MM.1S (cell line): ENCODE results near the gene FAH.

Experiments
- DNase-seq: peaks from one replicate; pipeline ENCODE4 v3.0.0-alpha.2; 2015
- H2AFZ ChIP-seq: fragments of 300-600 bp; sonication (generic); 2 replicates; pipeline ENCODE4 v1.6.0; 2016; ENCODE audit warnings: antibody characterized with exemption, low read length
- H3F3A ChIP-seq: fragments of 300-600 bp; sonication (generic); 2 replicates; pipeline ENCODE4 v1.6.1; 2016; ENCODE audit warnings: mild to moderate bottlenecking, antibody characterized with exemption, low read length, moderate library complexity, mixed read lengths; ENCODE audit not compliant: insufficient read depth
- H3K27ac ChIP-seq: fragments of 300-600 bp; sonication (generic); 2 replicates; pipeline ENCODE4 v1.5.1; 2016; ENCODE audit warnings: mild to moderate bottlenecking, low read length
- H3K27me3 ChIP-seq: fragments of 300-600 bp; sonication (generic); replicated peaks from 2 replicates; pipeline ENCODE4 v1.6.0; 2016; ENCODE audit warnings: low read length; ENCODE audit not compliant: insufficient read depth
- H3K36me3 ChIP-seq: fragments of 300-600 bp; sonication (generic); replicated peaks from 2 replicates; pipeline ENCODE4 v1.6.1; 2016; ENCODE audit warnings: mild to moderate bottlenecking, low read length, mixed read lengths; ENCODE audit not compliant: insufficient read depth
- H3K4me1 ChIP-seq: fragments of 300-600 bp; sonication (generic); 2 replicates; pipeline ENCODE4 v1.6.1; 2016; ENCODE audit warnings: low read length, mixed read lengths
- H3K4me2 ChIP-seq: fragments of 300-600 bp; sonication (generic); 2 replicates; pipeline ENCODE4 v1.6.0; 2016; ENCODE audit warnings: low read depth, low read length
- H3K4me3 ChIP-seq: fragments of 300-600 bp; sonication (generic); 2 replicates; pipeline ENCODE4 v1.5.1; 2016; ENCODE audit warnings: low read length, mixed read lengths
- H3K79me2 ChIP-seq: fragments of 300-600 bp; sonication (generic); 2 replicates; pipeline ENCODE4 v1.6.1; 2016; ENCODE audit warnings: mixed run types, low read length, mixed read lengths
- H3K9ac ChIP-seq: fragments of 300-600 bp; sonication (generic); 2 replicates; pipeline ENCODE4 v1.6.1; 2016; ENCODE audit warnings: low read length, mixed read lengths
- H3K9me2 ChIP-seq: fragments of 300-600 bp; sonication (generic); replicated peaks from 2 replicates; pipeline ENCODE4 v1.6.1; 2016; ENCODE audit warnings: mild to moderate bottlenecking, low read length, mixed read lengths; ENCODE audit not compliant: insufficient read depth
- H3K9me3 ChIP-seq: fragments of 300-600 bp; sonication (generic); replicated peaks from 2 replicates; pipeline ENCODE4 v1.6.1; 2016; ENCODE audit warnings: mild to moderate bottlenecking, low read length, mixed read lengths; ENCODE audit not compliant: insufficient read depth
- H4K20me1 ChIP-seq: fragments of 300-600 bp; sonication (generic); 2 replicates; pipeline ENCODE4 v1.6.1; 2016; ENCODE audit warnings: mild to moderate bottlenecking, low read length, moderate library complexity, mixed read lengths; ENCODE audit not compliant: insufficient read depth
- EZH2 ChIP-seq: fragments of 300-600 bp; sonication (generic); optimal IDR thresholded peaks from 2 replicates; pipeline ENCODE3; 2017; ENCODE audit warnings: low read depth, mild to moderate bottlenecking, antibody characterized with exemption, low read length, mixed read lengths
- EZH2phosphoT487 ChIP-seq: fragments of 300-600 bp; sonication (generic); IDR thresholded peaks from 2 replicates; pipeline ENCODE4 v1.6.1; 2018; ENCODE audit warnings: antibody characterized with exemption, low read length
- TF ChIP-seq, protein P1 (sequence below): fragments of 300-600 bp; sonication (generic); IDR thresholded peaks from 2 replicates; pipeline ENCODE4 v1.5.1; 2016; ENCODE audit warnings: antibody characterized with exemption, low read length, mixed read lengths

The FAH gene

GRCh38 chr15:80174017-80174746, 21.4 kb downstream of the FAH start:
- Histone ChIP-seq H3K9ac (no peak overlapping the region), H3K9me3 (no peaks in the 10 kb centered on the region), H3K79me2 (no peaks in the 10 kb centered on the region), H2AFZ (no peak overlapping the region), H3K4me2 (no peak overlapping the region), H3K27ac (no peak overlapping the region), H3K36me3 (no peaks in the 10 kb centered on the region), H3K27me3 (no peaks in the 10 kb centered on the region), H4K20me1 (no peaks in the 10 kb centered on the region), H3F3A (no peaks in the 10 kb centered on the region), H3K4me1 (no peaks in the 10 kb centered on the region), H3K9me2 (no peaks in the 10 kb centered on the region), H3K4me3 (no peak overlapping the region)
- TF ChIP-seq EZH2 (no peak), EZH2phosphoT487 (no peak)
- TF ChIP-seq, protein P1, sequence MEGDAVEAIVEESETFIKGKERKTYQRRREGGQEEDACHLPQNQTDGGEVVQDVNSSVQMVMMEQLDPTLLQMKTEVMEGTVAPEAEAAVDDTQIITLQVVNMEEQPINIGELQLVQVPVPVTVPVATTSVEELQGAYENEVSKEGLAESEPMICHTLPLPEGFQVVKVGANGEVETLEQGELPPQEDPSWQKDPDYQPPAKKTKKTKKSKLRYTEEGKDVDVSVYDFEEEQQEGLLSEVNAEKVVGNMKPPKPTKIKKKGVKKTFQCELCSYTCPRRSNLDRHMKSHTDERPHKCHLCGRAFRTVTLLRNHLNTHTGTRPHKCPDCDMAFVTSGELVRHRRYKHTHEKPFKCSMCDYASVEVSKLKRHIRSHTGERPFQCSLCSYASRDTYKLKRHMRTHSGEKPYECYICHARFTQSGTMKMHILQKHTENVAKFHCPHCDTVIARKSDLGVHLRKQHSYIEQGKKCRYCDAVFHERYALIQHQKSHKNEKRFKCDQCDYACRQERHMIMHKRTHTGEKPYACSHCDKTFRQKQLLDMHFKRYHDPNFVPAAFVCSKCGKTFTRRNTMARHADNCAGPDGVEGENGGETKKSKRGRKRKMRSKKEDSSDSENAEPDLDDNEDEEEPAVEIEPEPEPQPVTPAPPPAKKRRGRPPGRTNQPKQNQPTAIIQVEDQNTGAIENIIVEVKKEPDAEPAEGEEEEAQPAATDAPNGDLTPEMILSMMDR = no peak
- DNase-seq = no peak

GRCh38 chr15:80175436-80175835, 22.6 kb downstream of the FAH start:
- Histone ChIP-seq H3K9ac (no peak overlapping the region), H3K4me2 (no peak overlapping the region), H3K4me3 (no peak overlapping the region), H3K9me3 (no peaks in the 10 kb centered on the region), H4K20me1 (no peaks in the 10 kb centered on the region), H3K4me1 (no peaks in the 10 kb centered on the region), H3K9me2 (no peaks in the 10 kb centered on the region), H2AFZ (no peak overlapping the region), H3K79me2 (no peaks in the 10 kb centered on the region), H3F3A (no peaks in the 10 kb centered on the region), H3K27ac (no peak overlapping the region), H3K27me3 (no peaks in the 10 kb centered on the region), H3K36me3 (no peaks in the 10 kb centered on the region)
- DNase-seq = no peak
- TF ChIP-seq, protein P1 = no peak
- no peak for TF ChIP-seq EZH2
- no peak for TF ChIP-seq EZH2phosphoT487

- TF ChIP-seq, protein P1 = no peak
- TF ChIP-seq EZH2 = no peak
- no peak for TF ChIP-seq EZH2phosphoT487
- Histone ChIP-seq H3K9me2 (no peaks in the 10 kb centered on the region), H3K79me2 (no peaks in the 10 kb centered on the region), H3K27ac (no peak overlapping the region), H3K36me3 (peaks cover 2% of the 10 kb centered on the region; the same call in 1 of the 2 replicates), H3K4me3 (no peak overlapping the region), H3K4me1 (no peaks in the 10 kb centered on the region), H3K9ac (no peak overlapping the region), H2AFZ (no peak overlapping the region), H3K9me3 (no peaks in the 10 kb centered on the region), H3K4me2 (no peak overlapping the region), H3K27me3 (no peaks in the 10 kb centered on the region), H3F3A (no peaks in the 10 kb centered on the region), H4K20me1 (no peaks in the 10 kb centered on the region)
- no peak for DNase-seq
These were observed 23.6 kb downstream of the FAH start for GRCh38 chr15:80176443-80176842.
